ENCODE measurements around the gene FOXL3.

GRCh38 chr7:309586-310228, 19.7 kb downstream of the FOXL3 start:
- TF ChIP-seq ZNF274 (IDR thresholded peaks at IDR 0.05; ENCODE audit: low read depth, low read length) (no peak), CTCF (IDR thresholded peaks at IDR 0.05 in 2 of 3, conservative IDR thresholded peaks at IDR 0.05 in 1 of 3; ENCODE audit: borderline replicate concordance in 1 of 3, insufficient read depth in 1 of 3, low read depth in 2 of 3, low read length in 2 of 3) (no peak), POLR2A (IDR thresholded peaks at IDR 0.05; ENCODE audit: borderline replicate concordance, extremely low read depth, insufficient read depth, insufficient read length) (no peak), TCF7L2 (IDR thresholded peaks at IDR 0.05; ENCODE audit: borderline replicate concordance, extremely low read depth, insufficient read depth, insufficient read length) (no peak), EZH2 (IDR thresholded peaks at IDR 0.05) (no peak), ELF1 (IDR thresholded peaks at IDR 0.05; ENCODE audit: borderline replicate concordance, low read depth) (no peak)
